ENCODE measurements around the gene ZNF385B. TPM values are rescaled to one million over a fixed set of nuclear protein-coding genes. Genes with fewer than 3 reads are reported as not detected.

The ZNF385B gene
- total RNA-seq, 1 donor from 2014 or later, result 1.9 TPM

- Mint-ChIP-seq H3K9me3 (no peaks in the 10 kb centered on the region), H3K4me1 (ENCODE audit: unreplicated experiment) (no peaks in the 10 kb centered on the region), H3K27ac (no peak overlapping the region), H3K36me3 (no peaks in the 10 kb centered on the region), H3K4me3 (no peak overlapping the region), H3K27me3 (no peaks in the 10 kb centered on the region)
- no peak for TF ChIP-seq CTCF (conservative IDR thresholded peaks at IDR 0.05)
- no peak for DNase-seq (ENCODE audit: extremely low spot score, unreplicated experiment)
Observed at GRCh38 chr2:179550849-179551248, 310.6 kb downstream of the ZNF385B start.

- no peak for TF ChIP-seq CTCF (conservative IDR thresholded peaks at IDR 0.05)
- Mint-ChIP-seq H3K9me3 (no peaks in the 10 kb centered on the region), H3K27me3 (no peaks in the 10 kb centered on the region), H3K4me3 (no peak overlapping the region), H3K27ac (no peak overlapping the region), H3K36me3 (no peaks in the 10 kb centered on the region), H3K4me1 (ENCODE audit: unreplicated experiment) (no peaks in the 10 kb centered on the region)
- no peak for DNase-seq (ENCODE audit: extremely low spot score, unreplicated experiment)
Observed at GRCh38 chr2:179550214-179550613, 311.2 kb downstream of the ZNF385B start.

- H3K27me3 Mint-ChIP-seq, result no peaks in the 10 kb centered on the region
- H3K36me3 Mint-ChIP-seq, result no peaks in the 10 kb centered on the region
- no peak overlapping the region for H3K4me3 Mint-ChIP-seq
Observed at GRCh38 chr2:179546656-179547055, 314.8 kb downstream of the ZNF385B start.

GRCh38 chr2:179545024-179545423, 316.4 kb downstream of the ZNF385B start:
- Mint-ChIP-seq H3K9me3 (no peaks in the 10 kb centered on the region), H3K27ac (no peak overlapping the region), H3K4me1 (ENCODE audit: unreplicated experiment) (peaks cover 9% of the 10 kb centered on the region), H3K36me3 (no peaks in the 10 kb centered on the region), H3K27me3 (no peaks in the 10 kb centered on the region), H3K4me3 (no peak overlapping the region)
- DNase-seq (ENCODE audit: extremely low spot score, unreplicated experiment), result no peak
- TF ChIP-seq CTCF (conservative IDR thresholded peaks at IDR 0.05), result no peak

More at GRCh38 chr2:179546656-179547055, 314.8 kb downstream of the ZNF385B start:
- Mint-ChIP-seq H3K27ac (no peak overlapping the region), H3K9me3 (no peaks in the 10 kb centered on the region), H3K4me1 (ENCODE audit: unreplicated experiment) (peaks cover 9% of the 10 kb centered on the region)
- no peak for TF ChIP-seq CTCF (conservative IDR thresholded peaks at IDR 0.05)
- DNase-seq (ENCODE audit: extremely low spot score, unreplicated experiment), result no peak

- no peak overlapping the region for H3K4me3 Mint-ChIP-seq
- H3K4me1 Mint-ChIP-seq (ENCODE audit: unreplicated experiment), result peaks cover 9% of the 10 kb centered on the region
- H3K27me3 Mint-ChIP-seq, result no peaks in the 10 kb centered on the region
- H3K36me3 Mint-ChIP-seq, result no peaks in the 10 kb centered on the region
- no peaks in the 10 kb centered on the region for H3K9me3 Mint-ChIP-seq
- no peak for DNase-seq (ENCODE audit: extremely low spot score, unreplicated experiment)
- TF ChIP-seq CTCF (conservative IDR thresholded peaks at IDR 0.05), result no peak
- H3K27ac Mint-ChIP-seq, result no peak overlapping the region
Observed at GRCh38 chr2:179543361-179543901, 318.0 kb downstream of the ZNF385B start.

GRCh38 chr2:179541586-179541985, 319.8 kb downstream of the ZNF385B start:
- no peak overlapping the region for H3K27ac Mint-ChIP-seq
- no peak for TF ChIP-seq CTCF (conservative IDR thresholded peaks at IDR 0.05)
- no peaks in the 10 kb centered on the region for H3K9me3 Mint-ChIP-seq
- H3K4me1 Mint-ChIP-seq (ENCODE audit: unreplicated experiment), result peaks cover 9% of the 10 kb centered on the region
- H3K4me3 Mint-ChIP-seq, result no peak overlapping the region
- no peak for DNase-seq (ENCODE audit: extremely low spot score, unreplicated experiment)
- no peaks in the 10 kb centered on the region for H3K36me3 Mint-ChIP-seq
- H3K27me3 Mint-ChIP-seq, result no peaks in the 10 kb centered on the region

Data from type B pancreatic cell (in vitro differentiated cells).